Activated naive CD4-positive, alpha-beta T cell treated with anti-CD3 and anti-CD28 coated beads, Interleukin-2, amount 10 ng/mL, durations not matched to agents 7 days and 5 days (primary cell): ENCODE data around the gene BTBD2.
A peak's percentile ranks its signal among the peaks of the same experiment; 100 is the strongest.

Source experiments
- CTCF ChIA-PET: fragments of 350-600 bp; sonication (Branson Sonifier 250); formaldehyde crosslinking; loops from one replicate; lab custom pipeline; 2021; ENCODE audit warnings: antibody characterized with exemption; lab: Charles Lee
- DNase-seq: peaks from one replicate; pipeline ENCODE4 v3.0.0-alpha.2; 2020
- H3K27ac Mint-ChIP-seq: one replicate; pipeline ENCODE4 v1.8.0; 2021; ENCODE audit warnings: mild to moderate bottlenecking, moderate library complexity, mixed read lengths
- H3K27me3 Mint-ChIP-seq: one replicate; pipeline ENCODE4 v1.8.0; 2021; ENCODE audit warnings: mild to moderate bottlenecking, mixed read lengths
- H3K36me3 Mint-ChIP-seq: one replicate; pipeline ENCODE4 v1.8.0; 2021; ENCODE audit warnings: mixed read lengths
- H3K4me1 Mint-ChIP-seq: one replicate; pipeline ENCODE4 v1.8.0; 2021; ENCODE audit warnings: mixed read lengths
- H3K4me3 Mint-ChIP-seq: one replicate; pipeline ENCODE4 v1.8.0; 2021; ENCODE audit warnings: mild to moderate bottlenecking, moderate library complexity, mixed read lengths
- H3K9me3 Mint-ChIP-seq: one replicate; pipeline ENCODE4 v1.8.0; 2021; ENCODE audit warnings: mixed read lengths

Gene BTBD2

GRCh38 chr19:1984357-1984756, 31.2 kb downstream of the BTBD2 start:
- H3K36me3 Mint-ChIP-seq = peaks cover 27% of the 10 kb centered on the region
- H3K9me3 Mint-ChIP-seq = no peaks in the 10 kb centered on the region
- CTCF ChIA-PET = no interaction called here
- no peak overlapping the region for H3K27ac Mint-ChIP-seq
- no peak for DNase-seq
- H3K4me1 Mint-ChIP-seq = no peaks in the 10 kb centered on the region
- no peak overlapping the region for H3K4me3 Mint-ChIP-seq
- H3K27me3 Mint-ChIP-seq = no peaks in the 10 kb centered on the region

GRCh38 chr19:1981253-1981652, 34.3 kb downstream of the BTBD2 start:
- DNase-seq = no peak
- Mint-ChIP-seq H3K27me3 (no peaks in the 10 kb centered on the region), H3K9me3 (no peaks in the 10 kb centered on the region), H3K36me3 (peaks cover 23% of the 10 kb centered on the region), H3K4me1 (no peaks in the 10 kb centered on the region), H3K4me3 (no peak overlapping the region), H3K27ac (no peak overlapping the region)
- CTCF ChIA-PET = no interaction called here

- DNase-seq = no peak
- Mint-ChIP-seq H3K4me3 (no peak overlapping the region), H3K36me3 (peaks cover 27% of the 10 kb centered on the region), H3K27me3 (no peaks in the 10 kb centered on the region), H3K9me3 (no peaks in the 10 kb centered on the region), H3K4me1 (no peaks in the 10 kb centered on the region), H3K27ac (no peak overlapping the region)
- CTCF ChIA-PET = no interaction called here
Measured at GRCh38 chr19:1980809-1981181, 34.7 kb downstream of the BTBD2 start.

- no peak for DNase-seq
- H3K9me3 Mint-ChIP-seq = no peaks in the 10 kb centered on the region
- H3K36me3 Mint-ChIP-seq = peaks cover 26% of the 10 kb centered on the region
- no peaks in the 10 kb centered on the region for H3K27me3 Mint-ChIP-seq
- no peak overlapping the region for H3K4me3 Mint-ChIP-seq
- H3K4me1 Mint-ChIP-seq = no peaks in the 10 kb centered on the region
- no peak overlapping the region for H3K27ac Mint-ChIP-seq
- CTCF ChIA-PET = no interaction called here
Measured at GRCh38 chr19:1980091-1980808, 35.3 kb downstream of the BTBD2 start.

- Mint-ChIP-seq H3K27ac (no peak overlapping the region), H3K4me3 (no peak overlapping the region), H3K36me3 (peaks cover 25% of the 10 kb centered on the region), H3K4me1 (no peaks in the 10 kb centered on the region), H3K9me3 (no peaks in the 10 kb centered on the region), H3K27me3 (no peaks in the 10 kb centered on the region)
- DNase-seq = no peak
- CTCF ChIA-PET = no interaction called here
Measured at GRCh38 chr19:1979642-1980041, 35.9 kb downstream of the BTBD2 start.

GRCh38 chr19:1979017-1979416, 36.5 kb downstream of the BTBD2 start:
- CTCF ChIA-PET = no interaction called here
- Mint-ChIP-seq H3K9me3 (no peaks in the 10 kb centered on the region), H3K27ac (no peak overlapping the region), H3K4me1 (no peaks in the 10 kb centered on the region), H3K27me3 (no peaks in the 10 kb centered on the region), H3K4me3 (no peak overlapping the region), H3K36me3 (peaks cover 26% of the 10 kb centered on the region)
- no peak for DNase-seq

- H3K27ac Mint-ChIP-seq = no peak overlapping the region
- peaks cover 25% of the 10 kb centered on the region for H3K36me3 Mint-ChIP-seq
- DNase-seq = no peak
- H3K4me1 Mint-ChIP-seq = peaks cover 2% of the 10 kb centered on the region
- CTCF ChIA-PET = no interaction called here
- no peaks in the 10 kb centered on the region for H3K27me3 Mint-ChIP-seq
- no peaks in the 10 kb centered on the region for H3K9me3 Mint-ChIP-seq
- H3K4me3 Mint-ChIP-seq = no peak overlapping the region
Measured at GRCh38 chr19:1978346-1978894, 37.1 kb downstream of the BTBD2 start.

DNA sequence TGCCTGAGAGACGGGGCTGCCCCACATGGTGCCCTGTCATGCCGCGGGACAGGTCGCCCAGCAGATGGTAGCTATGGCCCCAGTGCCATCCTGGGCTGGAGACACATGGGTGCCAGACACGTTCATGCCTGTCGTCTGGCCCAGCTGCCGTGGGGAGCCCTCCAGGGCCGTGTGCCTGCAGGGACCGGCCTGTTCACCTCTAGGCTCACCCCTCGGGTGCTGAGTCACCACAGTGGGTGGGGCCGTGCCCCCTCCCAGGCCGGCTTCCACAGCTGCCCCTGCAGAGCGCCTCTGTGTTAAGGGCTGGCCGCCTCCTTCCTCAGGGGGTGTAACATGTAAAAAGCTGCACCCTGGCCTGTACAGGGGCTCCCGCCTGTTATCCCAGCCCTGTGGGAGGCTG, 38.4 kb downstream of the BTBD2 start:
- H3K36me3 Mint-ChIP-seq = peaks cover 24% of the 10 kb centered on the region

DNA sequence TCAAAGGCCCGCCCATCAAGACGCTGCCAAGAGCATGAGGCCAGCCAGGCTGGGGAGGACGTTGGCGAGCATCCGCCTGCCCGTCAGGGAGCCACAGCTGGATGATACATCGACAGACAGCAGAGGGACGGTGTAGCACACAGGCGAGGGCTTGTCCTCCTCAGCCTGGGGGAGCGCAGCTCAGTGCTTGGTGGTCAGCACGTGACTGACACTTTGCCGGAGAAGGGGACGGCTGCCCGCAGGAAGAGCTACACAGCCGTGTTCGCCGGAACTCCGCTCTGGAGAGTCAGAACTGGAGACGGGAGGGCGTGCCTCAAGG, 40.4 kb downstream of the BTBD2 start:
- CTCF ChIA-PET = no interaction called here
- Mint-ChIP-seq H3K9me3 (no peaks in the 10 kb centered on the region), H3K27ac (peak overlapping the region; percentile 72), H3K36me3 (peaks cover 14% of the 10 kb centered on the region), H3K4me1 (peaks cover 3% of the 10 kb centered on the region), H3K27me3 (no peaks in the 10 kb centered on the region), H3K4me3 (no peak overlapping the region)
- no peak for DNase-seq

More for the DNA sequence above, 38.4 kb downstream of the BTBD2 start:
- H3K4me3 Mint-ChIP-seq = no peak overlapping the region
- no peaks in the 10 kb centered on the region for H3K9me3 Mint-ChIP-seq
- DNase-seq = no peak
- CTCF ChIA-PET = no interaction called here
- H3K27me3 Mint-ChIP-seq = no peaks in the 10 kb centered on the region
- H3K4me1 Mint-ChIP-seq = peaks cover 3% of the 10 kb centered on the region
- H3K27ac Mint-ChIP-seq = no peak overlapping the region

DNA sequence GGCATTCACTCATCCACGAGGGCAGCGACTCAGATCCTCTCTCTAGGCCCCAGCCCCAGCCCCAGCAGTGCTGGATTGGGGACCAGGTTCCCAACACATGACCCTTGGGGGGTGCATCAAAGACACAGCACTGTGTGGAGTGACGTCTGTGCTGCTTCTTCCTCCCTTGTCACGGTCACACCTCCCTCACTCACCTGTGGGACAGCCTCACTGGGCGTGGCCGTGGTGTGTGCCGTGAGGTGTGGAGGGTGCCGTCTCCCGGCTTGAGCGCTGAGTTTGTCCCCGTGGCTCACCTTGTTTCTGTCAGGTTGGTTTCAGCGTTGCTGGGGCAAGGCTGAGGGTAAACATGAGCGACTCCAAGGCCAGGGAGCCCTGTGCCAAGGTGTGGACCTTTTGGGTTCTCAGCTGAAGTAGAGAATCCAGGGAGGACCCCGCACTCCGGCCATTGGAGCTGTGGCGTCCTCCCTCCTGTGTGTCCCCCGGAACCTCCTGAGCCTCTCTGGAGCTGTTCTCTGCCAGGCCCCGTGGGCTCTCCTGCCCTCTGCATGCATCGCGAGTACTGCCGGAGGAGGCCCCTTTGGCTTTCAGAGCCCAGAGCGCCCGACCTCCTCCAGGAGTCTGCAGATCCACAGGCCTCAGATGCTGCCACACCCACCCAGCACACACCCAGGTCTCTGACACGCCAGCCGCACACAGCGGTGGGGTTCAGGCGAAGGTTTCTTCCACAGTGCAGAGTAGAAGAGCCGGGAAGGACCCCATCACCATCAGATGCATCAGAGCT, 40.9 kb downstream of the BTBD2 start:
- no peak for DNase-seq
- Mint-ChIP-seq H3K4me1 (peaks cover 3% of the 10 kb centered on the region), H3K27ac (no peak overlapping the region), H3K9me3 (no peaks in the 10 kb centered on the region), H3K27me3 (no peaks in the 10 kb centered on the region), H3K36me3 (peaks cover 14% of the 10 kb centered on the region), H3K4me3 (no peak overlapping the region)
- CTCF ChIA-PET = no interaction called here

GRCh38 chr19:1970806-1971502, 44.6 kb downstream of the BTBD2 start:
- Mint-ChIP-seq H3K36me3 (peaks cover 21% of the 10 kb centered on the region), H3K4me3 (no peak overlapping the region), H3K27ac (no peak overlapping the region), H3K27me3 (no peaks in the 10 kb centered on the region), H3K4me1 (peaks cover 17% of the 10 kb centered on the region), H3K9me3 (no peaks in the 10 kb centered on the region)
- no peak for DNase-seq
- CTCF ChIA-PET = interaction anchor here (1.6 kb wide), 1 partner anchor 25 kb away, joined by 5 read pairs; no protein-coding TSS in a partner anchor

DNA sequence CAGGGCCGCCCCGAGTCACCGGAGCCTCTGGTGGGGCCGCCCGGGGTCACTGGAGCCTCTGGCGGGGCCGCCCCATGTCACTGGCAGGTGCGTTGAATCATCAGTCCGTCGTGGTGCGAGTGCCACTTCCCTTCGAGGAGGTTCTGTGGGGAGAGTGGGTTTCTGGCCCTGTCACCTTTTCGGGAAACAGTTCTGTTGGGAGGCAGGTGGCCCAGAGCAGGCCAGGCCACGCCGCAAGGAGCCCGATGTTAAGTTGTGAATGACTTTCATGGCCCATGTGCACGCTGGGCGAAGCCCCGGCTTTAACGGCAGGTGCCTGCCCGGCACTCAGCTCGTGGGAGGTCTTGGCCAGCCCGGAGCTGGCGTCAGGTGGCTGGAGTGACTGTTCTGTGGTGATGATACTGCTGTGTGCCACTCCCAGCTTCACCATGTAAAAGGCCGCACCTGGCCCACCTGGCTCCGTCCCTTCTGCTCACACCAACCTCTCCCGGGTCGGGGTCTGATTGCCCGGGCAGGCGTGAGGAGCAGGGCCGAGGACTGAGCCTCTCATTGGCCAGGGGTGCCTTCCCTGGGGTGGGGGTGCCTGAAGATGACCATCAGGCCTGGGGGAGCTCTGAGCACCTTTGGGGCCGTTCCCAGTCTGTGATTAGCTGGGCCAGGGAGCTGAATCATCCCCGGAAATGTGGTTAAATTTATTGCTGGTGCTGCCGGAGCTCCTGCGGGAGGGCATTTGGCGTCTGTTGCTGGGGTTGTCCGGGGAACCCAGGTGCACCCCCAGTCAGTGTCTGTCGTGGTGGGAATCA, 45.3 kb downstream of the BTBD2 start:
- no peaks in the 10 kb centered on the region for H3K9me3 Mint-ChIP-seq
- H3K4me3 Mint-ChIP-seq = no peak overlapping the region
- CTCF ChIA-PET = interaction anchor here (1.6 kb wide), 1 partner anchor 25 kb away, joined by 5 read pairs; no protein-coding TSS in a partner anchor
- no peak overlapping the region for H3K27ac Mint-ChIP-seq
- peaks cover 19% of the 10 kb centered on the region for H3K4me1 Mint-ChIP-seq
- H3K27me3 Mint-ChIP-seq = no peaks in the 10 kb centered on the region
- DNase-seq = no peak
- H3K36me3 Mint-ChIP-seq = peaks cover 21% of the 10 kb centered on the region

GRCh38 chr19:1969176-1970002, 46.1 kb downstream of the BTBD2 start:
- no peak for DNase-seq
- Mint-ChIP-seq H3K27me3 (no peaks in the 10 kb centered on the region), H3K4me1 (peaks cover 19% of the 10 kb centered on the region), H3K4me3 (no peak overlapping the region), H3K36me3 (peaks cover 18% of the 10 kb centered on the region), H3K27ac (peak overlapping the region; percentile 45), H3K9me3 (no peaks in the 10 kb centered on the region)
- CTCF ChIA-PET = interaction anchor here (1.6 kb wide), 1 partner anchor 24 kb away, joined by 5 read pairs; no protein-coding TSS in a partner anchor
